ENCODE data around the gene SORL1.
"Not testable (repeated sequence)": the region's sequence is repeated elsewhere in the genome, so short reads cannot be mapped to it uniquely, and the experiment has no call there.

SORL1 gene

GRCh38 chr11:121626980-121627379 lies 174.9 kb downstream of the SORL1 start:
- no peak for DNase-seq

DNA sequence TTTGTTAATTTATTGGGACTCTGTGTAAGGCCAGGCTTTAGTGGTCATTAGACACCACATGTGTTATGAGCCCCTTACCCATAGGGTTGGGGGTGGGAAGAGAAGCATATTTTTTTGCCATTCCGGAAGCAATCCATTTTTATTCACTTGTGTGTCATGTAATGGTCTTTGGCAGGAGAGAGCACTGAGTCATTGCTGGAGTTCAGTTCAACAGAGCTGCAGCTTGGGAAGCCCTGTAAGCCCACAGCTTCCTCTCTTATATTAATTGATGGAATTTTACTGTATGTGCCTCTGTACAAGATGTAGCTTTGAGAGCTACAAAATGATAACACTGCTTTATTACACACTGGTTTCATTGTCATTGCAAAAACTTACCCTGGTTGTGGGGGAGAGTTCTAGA lies 177.9 kb downstream of the SORL1 start:
- no peak for DNase-seq

DNA sequence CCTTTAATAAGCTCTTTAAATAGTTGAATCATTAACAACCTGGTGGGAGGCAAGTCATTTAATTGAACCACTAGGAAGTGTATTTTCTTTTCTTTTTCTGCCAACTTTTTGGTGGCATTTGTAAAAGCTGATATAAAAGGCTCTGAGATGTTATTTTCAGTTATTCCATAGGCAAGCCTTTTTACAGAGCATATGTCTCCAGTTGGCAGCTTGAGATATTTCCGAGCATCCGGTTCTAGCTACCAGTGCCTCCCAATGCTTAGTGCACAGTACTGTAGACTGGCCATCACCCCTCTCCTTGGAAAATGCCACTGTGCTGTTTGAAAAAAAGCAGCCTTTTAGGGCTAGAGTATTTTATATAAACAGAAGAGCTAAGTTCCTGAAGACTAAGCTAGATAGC lies 179.3 kb downstream of the SORL1 start:
- no peak for DNase-seq

- no peak for DNase-seq
These were observed 182.2 kb downstream of the SORL1 start for GRCh38 chr11:121634273-121634672.

DNA sequence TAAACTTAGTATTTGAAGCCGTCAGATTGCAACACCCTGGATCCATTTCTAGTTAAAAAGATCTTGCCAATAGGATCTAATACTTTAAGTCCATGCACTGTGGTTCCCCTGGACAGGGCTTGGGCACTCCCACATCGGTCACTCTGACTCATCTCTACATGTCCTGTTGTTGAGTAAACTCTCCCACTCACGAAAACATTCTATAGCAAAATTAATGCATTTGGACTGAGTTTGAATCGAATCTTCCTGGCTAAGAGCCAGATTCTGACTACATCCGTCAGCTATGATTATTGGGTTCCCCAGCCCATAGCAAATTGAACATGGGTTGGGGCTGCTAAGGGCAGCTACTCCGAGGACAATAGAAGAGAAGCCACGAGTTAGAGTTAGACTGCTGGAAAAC lies 182.8 kb downstream of the SORL1 start:
- DNase-seq: no peak

- no peak for DNase-seq
These were observed 184.1 kb downstream of the SORL1 start for GRCh38 chr11:121636081-121636799.

DNA sequence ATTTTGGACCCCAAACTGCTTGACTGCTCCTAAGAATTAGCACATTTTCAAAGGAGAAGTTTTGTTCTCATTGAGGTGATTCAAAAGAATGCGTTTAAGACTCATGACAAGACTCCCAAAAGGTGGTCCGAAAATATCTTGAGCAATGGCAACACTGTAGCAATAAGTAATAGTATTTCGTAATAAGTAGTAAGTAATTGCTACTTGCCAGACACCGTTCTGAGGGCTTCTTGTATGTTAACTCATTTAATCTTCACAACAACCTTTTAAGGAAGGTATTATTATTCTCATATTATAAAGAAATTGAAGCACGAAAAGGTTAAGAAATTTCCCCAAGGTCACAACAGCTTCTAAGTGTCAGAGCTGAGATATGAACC lies 184.7 kb downstream of the SORL1 start:
- DNase-seq: no peak

- DNase-seq: not testable (repeated sequence)
These were observed 185.5 kb downstream of the SORL1 start for GRCh38 chr11:121637587-121637986.

DNA sequence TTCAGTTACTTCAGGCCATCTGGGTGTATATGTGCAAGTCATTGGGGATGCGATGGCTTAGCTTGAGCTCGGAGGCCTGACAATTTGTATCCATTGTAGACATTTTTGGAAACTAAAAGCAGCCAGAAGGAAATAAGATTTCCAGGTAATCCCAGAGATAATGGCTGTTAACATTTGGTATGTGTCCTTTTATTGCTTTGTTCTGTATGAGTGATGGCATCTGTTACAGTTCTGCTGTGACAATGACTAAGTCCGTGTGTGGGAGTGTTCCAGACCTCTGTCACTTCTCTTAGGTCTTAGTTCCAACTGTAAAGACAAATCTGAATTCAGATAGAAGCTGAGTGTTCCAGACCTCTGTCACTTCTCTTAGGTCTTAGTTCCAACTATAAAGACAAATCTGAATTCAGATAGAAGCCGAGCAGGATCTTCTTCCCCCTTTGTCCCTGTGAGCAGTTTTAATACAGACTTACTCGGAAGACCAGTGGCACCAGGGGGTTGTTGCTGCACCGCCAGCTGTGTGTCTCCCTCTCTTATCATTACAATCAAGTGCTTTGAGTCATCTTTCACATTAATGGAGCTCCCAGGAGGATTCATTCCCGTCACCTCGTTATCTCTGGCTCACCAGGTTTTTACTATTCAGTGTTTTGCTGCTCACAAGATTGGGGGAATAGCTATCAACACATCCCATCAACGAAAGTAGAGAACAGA lies 191.5 kb downstream of the SORL1 start:
- DNase-seq: no peak

DNA sequence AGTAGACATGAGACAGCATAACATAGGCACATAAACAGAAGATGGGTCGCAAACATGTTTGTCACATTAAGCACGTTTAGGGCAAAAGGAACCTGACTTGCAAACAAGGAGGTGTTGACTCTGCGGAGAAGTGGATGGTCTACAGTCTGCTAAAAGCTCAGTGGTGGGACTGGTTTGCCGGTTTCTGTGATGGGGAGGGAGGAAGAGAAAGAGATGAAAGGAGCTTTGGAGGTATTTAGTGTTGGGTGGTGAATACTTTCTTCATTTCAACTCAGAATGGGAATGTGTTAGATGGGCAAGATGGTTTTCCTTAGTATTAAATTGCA lies 192.0 kb downstream of the SORL1 start:
- no peak for DNase-seq

- DNase-seq: no peak
These were observed 192.9 kb downstream of the SORL1 start for GRCh38 chr11:121645001-121645400.

- no peak for DNase-seq
These were observed 193.5 kb downstream of the SORL1 start for GRCh38 chr11:121645596-121645995.

GRCh38 chr11:121648306-121648705 lies 196.2 kb downstream of the SORL1 start:
- no peak for DNase-seq

DNA sequence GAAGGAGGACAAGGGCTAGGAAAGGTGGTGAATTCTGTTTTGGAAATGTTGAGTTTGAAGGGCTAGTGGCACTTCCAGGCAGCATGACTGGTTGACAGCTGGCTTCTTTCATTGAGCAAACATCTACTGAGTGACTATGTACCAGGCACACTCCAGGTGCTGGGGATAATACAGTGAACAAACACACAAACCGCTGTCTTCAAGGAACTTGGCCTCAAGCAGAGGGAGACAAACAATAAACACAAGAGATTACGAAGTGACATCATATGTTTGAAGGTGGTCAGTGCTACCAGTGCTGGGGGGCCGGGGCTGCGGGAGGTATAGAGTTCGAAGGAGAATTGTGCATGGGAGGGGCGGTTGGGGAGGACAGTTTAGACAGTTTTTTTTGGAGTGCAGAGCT lies 197.7 kb downstream of the SORL1 start:
- no peak for DNase-seq

- no peak for DNase-seq
These were observed 198.5 kb downstream of the SORL1 start for GRCh38 chr11:121650351-121651256.

GRCh38 chr11:121651257-121651605 lies 199.1 kb downstream of the SORL1 start:
- DNase-seq: no peak

DNA sequence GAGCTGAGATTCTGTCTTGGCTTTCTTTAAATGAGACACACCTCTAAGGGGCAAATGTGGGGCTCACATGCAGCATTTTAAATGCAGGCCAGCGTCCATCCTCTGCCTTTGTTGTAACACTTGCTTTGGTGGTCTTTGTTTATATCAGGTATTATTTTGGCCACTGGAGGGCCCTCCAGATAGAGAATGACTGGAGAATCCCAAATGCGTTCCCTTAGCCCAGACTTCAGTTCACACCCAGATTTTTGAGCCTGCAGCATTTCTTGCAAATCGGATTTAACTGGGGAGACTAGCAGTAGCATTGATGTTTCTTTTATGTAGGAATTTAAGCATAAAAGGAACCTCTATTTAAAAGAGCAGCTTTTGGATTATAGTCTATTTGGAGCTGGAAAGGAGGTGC lies 200.9 kb downstream of the SORL1 start:
- no peak for DNase-seq

DNA sequence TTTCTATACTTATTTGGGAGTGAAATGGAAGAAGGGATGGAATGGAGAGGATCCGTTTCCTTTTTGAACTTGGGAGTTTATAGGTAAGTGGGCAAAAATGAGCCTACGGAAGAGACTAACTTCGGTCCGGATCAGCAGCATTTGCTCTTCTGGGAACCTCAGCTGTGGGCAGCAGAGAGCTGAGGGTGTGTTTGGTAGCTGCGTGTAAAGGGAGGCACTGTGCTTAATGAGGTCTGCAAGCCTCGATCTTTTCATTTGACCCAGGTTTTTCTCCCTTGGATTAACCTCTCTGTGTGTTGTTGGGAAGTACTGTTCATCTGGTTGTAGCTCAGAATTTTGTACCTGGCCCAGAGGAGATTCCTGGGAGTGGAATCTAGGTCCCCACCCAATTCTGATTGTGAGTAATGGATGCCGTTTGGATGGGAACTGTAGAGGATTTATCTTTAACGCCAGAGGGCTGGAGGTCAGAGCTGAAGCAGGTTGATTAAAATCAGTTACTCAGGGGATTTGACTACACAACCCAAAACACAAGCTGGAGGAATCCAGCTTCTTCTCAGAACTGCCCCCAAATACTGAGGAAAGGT lies 202.2 kb downstream of the SORL1 start:
- DNase-seq: no peak

- no peak for DNase-seq
These were observed 202.9 kb downstream of the SORL1 start for GRCh38 chr11:121654843-121655536.

- DNase-seq: peak; percentile 98
These were observed 203.6 kb downstream of the SORL1 start for GRCh38 chr11:121655537-121656327.

DNA sequence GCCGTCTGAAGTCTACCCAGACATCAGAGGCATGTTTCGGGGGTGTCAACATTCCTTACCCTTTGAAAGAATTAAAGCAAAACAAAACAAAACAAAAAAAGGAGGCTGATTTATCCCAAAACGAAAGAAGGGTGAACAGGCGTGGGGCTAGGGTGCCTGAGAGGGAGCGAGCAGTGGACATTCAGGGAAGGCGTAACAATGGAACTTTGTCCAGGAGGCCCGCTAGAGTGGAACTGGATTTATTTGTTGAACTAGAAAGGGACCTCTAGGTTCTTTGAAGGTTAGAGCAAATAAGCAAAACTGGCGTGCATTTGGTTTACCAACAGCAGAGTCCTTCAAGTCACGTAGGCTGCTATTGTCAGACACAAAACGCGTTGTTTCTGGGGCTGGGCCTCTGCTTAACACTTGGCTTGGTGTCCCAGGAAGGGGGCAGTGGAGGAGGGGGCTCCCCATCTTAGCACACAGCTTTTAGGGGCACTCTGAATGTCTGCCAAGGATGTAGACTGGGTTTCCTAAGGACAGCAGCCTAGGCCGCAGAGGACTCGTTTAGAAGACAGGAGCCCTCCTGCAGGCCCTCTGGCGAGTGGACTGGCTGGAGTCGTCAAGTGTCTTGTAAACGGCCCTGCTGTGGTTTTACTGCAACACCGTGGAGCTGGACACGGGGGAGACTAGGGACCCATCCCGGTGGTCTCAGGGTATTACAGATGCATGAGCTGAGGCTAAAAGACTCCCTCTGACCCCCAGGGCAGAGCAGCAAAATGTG lies 204.4 kb downstream of the SORL1 start:
- DNase-seq: no peak

All from right kidney (tissue), 1 donor.